HepG2 (cell line): ENCODE measurements around the gene NME8. TPM values are rescaled to one million over a fixed set of nuclear protein-coding genes. Genes with fewer than 3 reads are reported as not detected.

ENCODE experiments used
- FOSL1 ChIP-seq: sonication (generic); formaldehyde crosslinking; IDR thresholded peaks from 2 replicates; pipeline ENCODE4 v1.9.0; 2021; ENCODE audit warnings: missing genetic modification reagents, borderline replicate concordance
- HNRNPH1 ChIP-seq: fragments of 200-400 bp; formaldehyde crosslinking; optimal IDR thresholded peaks from 2 replicates; pipeline ENCODE3; 2017; ENCODE audit warnings: mild to moderate bottlenecking, low read depth, low read length
- HOXA5 ChIP-seq: sonication (generic); formaldehyde crosslinking; IDR thresholded peaks from 2 replicates; pipeline ENCODE4 v1.4.0; 2020; ENCODE audit warnings: missing genetic modification reagents
- NR2F2 ChIP-seq: IDR thresholded peaks from 2 replicates; pipeline ENCODE4 v1.6.1; 2012; ENCODE audit warnings: low read depth, inconsistent platforms, borderline replicate concordance
- PHF20 ChIP-seq: sonication (generic); formaldehyde crosslinking; IDR thresholded peaks from 2 replicates; pipeline ENCODE4 v1.5.0; 2020; ENCODE audit warnings: mild to moderate bottlenecking, missing genetic modification reagents
- SP1 ChIP-seq, 2 experiments: fragments of 450-650 bp in 1 of 2; sonication (generic) in 1 of 2; formaldehyde crosslinking in 1 of 2; IDR thresholded peaks; 2 replicates each; pipeline versions ENCODE4 v1.4.0 to v1.6.1; 2016 to 2020; ENCODE audit warnings: missing genetic modification reagents in 1 of 2
- STAT5B ChIP-seq: sonication (generic); formaldehyde crosslinking; IDR thresholded peaks from 2 replicates; pipeline ENCODE4 v1.4.0; 2020; ENCODE audit warnings: missing genetic modification reagents
- TBP ChIP-seq: sonication (generic); formaldehyde crosslinking; IDR thresholded peaks from 2 replicates; pipeline ENCODE4 v1.5.0; 2020; ENCODE audit warnings: missing genetic modification reagents
- U2AF2 ChIP-seq: fragments of 200-400 bp; formaldehyde crosslinking; IDR thresholded peaks from 2 replicates; pipeline ENCODE4 v1.6.1; 2017; ENCODE audit warnings: low read depth, mild to moderate bottlenecking, low read length
- ZNF124 ChIP-seq: sonication (generic); formaldehyde crosslinking; IDR thresholded peaks from 2 replicates; pipeline ENCODE4 v1.4.0; 2020; ENCODE audit warnings: missing genetic modification reagents
- ZNF292 ChIP-seq: sonication (generic); formaldehyde crosslinking; IDR thresholded peaks from 2 replicates; pipeline ENCODE4 v1.8.1; 2022; ENCODE audit warnings: mild to moderate bottlenecking, low read depth, missing genetic modification reagents, borderline replicate concordance
- ZNF343 ChIP-seq: sonication (generic); formaldehyde crosslinking; IDR thresholded peaks from 2 replicates; pipeline ENCODE4 v1.4.0; 2020; ENCODE audit warnings: mild to moderate bottlenecking, missing genetic modification reagents
- ZNF619 ChIP-seq: sonication (generic); formaldehyde crosslinking; IDR thresholded peaks from 2 replicates; pipeline ENCODE4 v1.4.0; 2020; ENCODE audit warnings: mild to moderate bottlenecking, missing genetic modification reagents
- polyA plus RNA-seq, 8 experiments: library from polyadenylated mRNA; depleted of rRNA in 3 of 8; stranded (reverse) in 7 of 8; unstranded in 1 of 8; fragments of >200 nt; fragmentation: Illumina TruSeq in 4 of 8; extraction: Trizol in 4 of 8; gene quantifications; 2 replicates each; pipeline versions ENCODE4 v1.2.1 to v1.2.3, GENCODE V29; 2011 to 2016; ENCODE audit warnings: low read depth in 4 of 8, missing spikeins in 1 of 8, mixed read lengths in 1 of 8; ENCODE audit not compliant: insufficient read depth in 1 of 8
- total RNA-seq, 5 experiments: library from RNA; depleted of rRNA; stranded (reverse); fragments of >200 nt; fragmentation: Illumina TruSeq; extraction: Trizol; gene quantifications; 2 replicates each; pipeline ENCODE4 v1.2.3, GENCODE V29; 2016; ENCODE audit warnings: low read depth in 1 of 5
- TF ChIP-seq, protein P1 (sequence below): sonication (generic); formaldehyde crosslinking; IDR thresholded peaks from 2 replicates; pipeline ENCODE4 v1.4.0; 2020; ENCODE audit warnings: missing genetic modification reagents, borderline replicate concordance
- TF ChIP-seq, protein P2 (sequence below), 2 experiments: sonication (generic) in 1 of 2; formaldehyde crosslinking in 1 of 2; IDR thresholded peaks; 2 replicates each; pipeline versions ENCODE4 v1.4.0 to v1.6.1; 2018 to 2020; ENCODE audit warnings: missing genetic modification reagents in 2 of 2, borderline replicate concordance in 1 of 2, low read depth in 1 of 2, mild to moderate bottlenecking in 1 of 2, missing biosample characterization in 1 of 2
- TF ChIP-seq, protein P3 (sequence below): sonication (generic); formaldehyde crosslinking; IDR thresholded peaks from 2 replicates; pipeline ENCODE4 v1.8.1; 2023; ENCODE audit warnings: mild to moderate bottlenecking, missing genetic modification reagents
- TF ChIP-seq, protein P4 (sequence below): sonication (generic); formaldehyde crosslinking; IDR thresholded peaks from 2 replicates; pipeline ENCODE4 v1.4.0; 2020; ENCODE audit warnings: missing genetic modification reagents
- TF ChIP-seq, protein P5 (sequence below): IDR thresholded peaks from 2 replicates; pipeline ENCODE4 v1.6.1; 2018; ENCODE audit warnings: missing genetic modification reagents

Gene NME8
- total and polyA plus RNA-seq, 2 of the 13 experiments (the other 11 are each of a cell fraction or from before 2014, with no cell fraction given), result not detected

DNA sequence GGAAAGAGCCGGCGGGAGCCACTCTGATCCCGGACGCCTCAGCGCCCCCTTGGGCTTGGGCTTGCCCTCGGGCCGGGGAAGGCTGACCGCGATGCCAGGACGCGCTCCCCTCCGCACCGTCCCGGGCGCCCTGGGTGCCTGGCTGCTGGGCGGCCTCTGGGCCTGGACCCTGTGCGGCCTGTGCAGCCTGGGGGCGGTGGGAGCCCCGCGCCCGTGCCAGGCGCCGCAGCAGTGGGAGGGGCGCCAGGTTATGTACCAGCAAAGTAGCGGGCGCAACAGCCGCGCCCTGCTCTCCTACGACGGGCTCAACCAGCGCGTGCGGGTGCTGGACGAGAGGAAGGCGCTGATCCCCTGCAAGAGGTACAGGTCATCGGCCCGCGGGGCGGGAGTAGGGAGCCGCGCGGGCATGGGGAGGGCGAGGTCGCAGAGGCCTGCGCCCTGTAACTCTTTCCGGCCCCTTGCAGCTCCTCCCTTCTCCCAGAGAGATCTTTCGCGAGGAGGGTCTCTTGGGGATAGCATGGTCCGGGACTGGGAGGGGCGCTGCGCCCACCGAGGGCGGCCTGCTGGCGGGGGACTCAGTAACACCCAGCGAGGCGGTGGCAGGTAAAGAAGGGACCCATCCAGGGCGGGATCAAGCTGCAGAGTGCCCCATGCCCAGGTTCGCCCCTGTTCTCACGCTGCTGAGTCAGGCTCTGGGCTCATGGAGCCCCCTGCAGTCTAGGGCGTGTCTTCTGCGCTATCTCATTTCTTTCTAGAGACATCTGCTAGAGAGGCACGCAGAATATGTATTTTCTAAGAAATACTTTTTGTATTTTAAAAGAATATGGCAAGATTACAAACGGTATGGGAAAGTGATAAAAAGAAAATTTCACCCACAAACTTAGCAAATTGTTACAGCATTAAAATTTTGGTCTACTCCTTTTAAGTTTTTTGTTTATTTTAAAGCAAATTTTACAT is 72.7 kb downstream of the NME8 start (continued):
- TF ChIP-seq, protein P1, sequence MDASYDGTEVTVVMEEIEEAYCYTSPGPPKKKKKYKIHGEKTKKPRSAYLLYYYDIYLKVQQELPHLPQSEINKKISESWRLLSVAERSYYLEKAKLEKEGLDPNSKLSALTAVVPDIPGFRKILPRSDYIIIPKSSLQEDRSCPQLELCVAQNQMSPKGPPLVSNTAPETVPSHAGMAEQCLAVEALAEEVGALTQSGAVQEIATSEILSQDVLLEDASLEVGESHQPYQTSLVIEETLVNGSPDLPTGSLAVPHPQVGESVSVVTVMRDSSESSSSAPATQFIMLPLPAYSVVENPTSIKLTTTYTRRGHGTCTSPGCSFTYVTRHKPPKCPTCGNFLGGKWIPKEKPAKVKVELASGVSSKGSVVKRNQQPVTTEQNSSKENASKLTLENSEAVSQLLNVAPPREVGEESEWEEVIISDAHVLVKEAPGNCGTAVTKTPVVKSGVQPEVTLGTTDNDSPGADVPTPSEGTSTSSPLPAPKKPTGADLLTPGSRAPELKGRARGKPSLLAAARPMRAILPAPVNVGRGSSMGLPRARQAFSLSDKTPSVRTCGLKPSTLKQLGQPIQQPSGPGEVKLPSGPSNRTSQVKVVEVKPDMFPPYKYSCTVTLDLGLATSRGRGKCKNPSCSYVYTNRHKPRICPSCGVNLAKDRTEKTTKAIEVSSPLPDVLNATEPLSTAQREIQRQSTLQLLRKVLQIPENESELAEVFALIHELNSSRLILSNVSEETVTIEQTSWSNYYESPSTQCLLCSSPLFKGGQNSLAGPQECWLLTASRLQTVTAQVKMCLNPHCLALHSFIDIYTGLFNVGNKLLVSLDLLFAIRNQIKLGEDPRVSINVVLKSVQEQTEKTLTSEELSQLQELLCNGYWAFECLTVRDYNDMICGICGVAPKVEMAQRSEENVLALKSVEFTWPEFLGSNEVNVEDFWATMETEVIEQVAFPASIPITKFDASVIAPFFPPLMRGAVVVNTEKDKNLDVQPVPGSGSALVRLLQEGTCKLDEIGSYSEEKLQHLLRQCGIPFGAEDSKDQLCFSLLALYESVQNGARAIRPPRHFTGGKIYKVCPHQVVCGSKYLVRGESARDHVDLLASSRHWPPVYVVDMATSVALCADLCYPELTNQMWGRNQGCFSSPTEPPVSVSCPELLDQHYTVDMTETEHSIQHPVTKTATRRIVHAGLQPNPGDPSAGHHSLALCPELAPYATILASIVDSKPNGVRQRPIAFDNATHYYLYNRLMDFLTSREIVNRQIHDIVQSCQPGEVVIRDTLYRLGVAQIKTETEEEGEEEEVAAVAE (CRISPR knock-in tag), result no peak
- TF ChIP-seq U2AF2 (no peak), HNRNPH1 (no peak), TBP (CRISPR knock-in tag) (no peak), ZNF343 (CRISPR knock-in tag) (peak; percentile 40; the same call in 1 of the 2 replicates), PHF20 (CRISPR knock-in tag) (peak; percentile 39; the same call in 1 of the 2 replicates), HOXA5 (CRISPR knock-in tag) (peak; percentile 63), FOSL1 (CRISPR knock-in tag) (0 out of 2 replicates have a peak, but pooled peaks have one; percentile 48), NR2F2 (no peak), SP1 (IDR thresholded peaks at IDR 0.05) (no peak), SP1 (CRISPR knock-in tag; IDR thresholded peaks at IDR 0.05) (0 out of 2 replicates have a peak, but pooled peaks have one; percentile 8), ZNF124 (CRISPR knock-in tag) (no peak), ZNF292 (CRISPR knock-in tag) (peak; percentile 47; the same call in 1 of the 2 replicates), STAT5B (CRISPR knock-in tag) (no peak), ZNF619 (CRISPR knock-in tag) (no peak; the same call in 1 of the 2 replicates)
- TF ChIP-seq, protein P2, sequence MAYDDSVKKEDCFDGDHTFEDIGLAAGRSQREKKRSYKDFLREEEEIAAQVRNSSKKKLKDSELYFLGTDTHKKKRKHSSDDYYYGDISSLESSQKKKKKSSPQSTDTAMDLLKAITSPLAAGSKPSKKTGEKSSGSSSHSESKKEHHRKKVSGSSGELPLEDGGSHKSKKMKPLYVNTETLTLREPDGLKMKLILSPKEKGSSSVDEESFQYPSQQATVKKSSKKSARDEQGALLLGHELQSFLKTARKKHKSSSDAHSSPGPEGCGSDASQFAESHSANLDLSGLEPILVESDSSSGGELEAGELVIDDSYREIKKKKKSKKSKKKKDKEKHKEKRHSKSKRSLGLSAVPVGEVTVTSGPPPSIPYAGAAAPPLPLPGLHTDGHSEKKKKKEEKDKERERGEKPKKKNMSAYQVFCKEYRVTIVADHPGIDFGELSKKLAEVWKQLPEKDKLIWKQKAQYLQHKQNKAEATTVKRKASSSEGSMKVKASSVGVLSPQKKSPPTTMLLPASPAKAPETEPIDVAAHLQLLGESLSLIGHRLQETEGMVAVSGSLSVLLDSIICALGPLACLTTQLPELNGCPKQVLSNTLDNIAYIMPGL (CRISPR knock-in tag; IDR thresholded peaks at IDR 0.05; ENCODE audit: borderline replicate concordance in 1 of 2, low read depth in 1 of 2), result peak; percentile 61 to 99
- TF ChIP-seq, protein P3, sequence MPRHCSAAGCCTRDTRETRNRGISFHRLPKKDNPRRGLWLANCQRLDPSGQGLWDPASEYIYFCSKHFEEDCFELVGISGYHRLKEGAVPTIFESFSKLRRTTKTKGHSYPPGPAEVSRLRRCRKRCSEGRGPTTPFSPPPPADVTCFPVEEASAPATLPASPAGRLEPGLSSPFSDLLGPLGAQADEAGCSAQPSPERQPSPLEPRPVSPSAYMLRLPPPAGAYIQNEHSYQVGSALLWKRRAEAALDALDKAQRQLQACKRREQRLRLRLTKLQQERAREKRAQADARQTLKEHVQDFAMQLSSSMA (CRISPR knock-in tag), result no peak
- TF ChIP-seq, protein P4, sequence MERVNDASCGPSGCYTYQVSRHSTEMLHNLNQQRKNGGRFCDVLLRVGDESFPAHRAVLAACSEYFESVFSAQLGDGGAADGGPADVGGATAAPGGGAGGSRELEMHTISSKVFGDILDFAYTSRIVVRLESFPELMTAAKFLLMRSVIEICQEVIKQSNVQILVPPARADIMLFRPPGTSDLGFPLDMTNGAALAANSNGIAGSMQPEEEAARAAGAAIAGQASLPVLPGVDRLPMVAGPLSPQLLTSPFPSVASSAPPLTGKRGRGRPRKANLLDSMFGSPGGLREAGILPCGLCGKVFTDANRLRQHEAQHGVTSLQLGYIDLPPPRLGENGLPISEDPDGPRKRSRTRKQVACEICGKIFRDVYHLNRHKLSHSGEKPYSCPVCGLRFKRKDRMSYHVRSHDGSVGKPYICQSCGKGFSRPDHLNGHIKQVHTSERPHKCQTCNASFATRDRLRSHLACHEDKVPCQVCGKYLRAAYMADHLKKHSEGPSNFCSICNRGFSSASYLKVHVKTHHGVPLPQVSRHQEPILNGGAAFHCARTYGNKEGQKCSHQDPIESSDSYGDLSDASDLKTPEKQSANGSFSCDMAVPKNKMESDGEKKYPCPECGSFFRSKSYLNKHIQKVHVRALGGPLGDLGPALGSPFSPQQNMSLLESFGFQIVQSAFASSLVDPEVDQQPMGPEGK, result peak; percentile 62
- TF ChIP-seq, protein P5, sequence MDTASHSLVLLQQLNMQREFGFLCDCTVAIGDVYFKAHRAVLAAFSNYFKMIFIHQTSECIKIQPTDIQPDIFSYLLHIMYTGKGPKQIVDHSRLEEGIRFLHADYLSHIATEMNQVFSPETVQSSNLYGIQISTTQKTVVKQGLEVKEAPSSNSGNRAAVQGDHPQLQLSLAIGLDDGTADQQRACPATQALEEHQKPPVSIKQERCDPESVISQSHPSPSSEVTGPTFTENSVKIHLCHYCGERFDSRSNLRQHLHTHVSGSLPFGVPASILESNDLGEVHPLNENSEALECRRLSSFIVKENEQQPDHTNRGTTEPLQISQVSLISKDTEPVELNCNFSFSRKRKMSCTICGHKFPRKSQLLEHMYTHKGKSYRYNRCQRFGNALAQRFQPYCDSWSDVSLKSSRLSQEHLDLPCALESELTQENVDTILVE (CRISPR knock-in tag), result no peak
